Measurements from ENCODE around the gene CTDSPL.

GRCh38 chr3:37862219-37862902, 681 bp downstream of the CTDSPL start:
- no peak for TF ChIP-seq CTCF (IDR thresholded peaks at IDR 0.05)
- TF ChIP-seq POLR2A (IDR thresholded peaks at IDR 0.05), result no peak
- TF ChIP-seq POLR2AphosphoS5 (IDR thresholded peaks at IDR 0.05), result no peak
- no peak for TF ChIP-seq EP300 (IDR thresholded peaks at IDR 0.05)
